Stimulated activated CD4-positive, alpha-beta T cell treated with anti-CD3 and anti-CD28 coated beads, Interleukin-4, amount 100 ng/mL, for 4 hours (primary cell): ENCODE measurements around the gene CPNE1.

ENCODE experiments used
- DNase-seq, 2 experiments: peaks; one replicate each; pipeline ENCODE4 v3.0.0-alpha.2; 2020

CPNE1 gene

GRCh38 chr20:35652641-35653429, 11.9 kb downstream of the CPNE1 start:
- no peak for DNase-seq

- DNase-seq, result no peak
These were observed 12.7 kb downstream of the CPNE1 start for GRCh38 chr20:35651958-35652357.

- DNase-seq, result no peak
These were observed 14.1 kb downstream of the CPNE1 start for GRCh38 chr20:35650632-35651031.

- DNase-seq, result no peak
These were observed 15.9 kb downstream of the CPNE1 start for GRCh38 chr20:35648836-35649235.

DNA sequence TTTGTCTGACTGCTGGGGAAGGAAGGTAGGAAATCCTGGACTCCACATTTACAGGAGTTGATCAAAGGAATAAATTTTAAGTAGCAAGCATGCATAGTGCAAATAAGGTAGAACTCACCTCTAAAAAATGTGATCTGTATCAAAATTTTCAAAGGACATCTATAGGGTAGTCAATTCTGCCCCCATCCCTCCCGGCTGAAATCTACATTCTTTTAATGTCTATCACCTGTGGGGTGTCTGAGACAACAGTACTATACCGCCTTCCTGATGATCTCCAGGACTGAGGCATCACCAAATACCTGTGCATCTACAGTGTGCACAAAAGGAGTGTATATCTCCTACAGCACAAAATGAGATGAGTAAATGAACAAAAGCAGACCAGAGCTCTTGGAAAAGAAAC, 19.9 kb downstream of the CPNE1 start:
- no peak for DNase-seq

DNA sequence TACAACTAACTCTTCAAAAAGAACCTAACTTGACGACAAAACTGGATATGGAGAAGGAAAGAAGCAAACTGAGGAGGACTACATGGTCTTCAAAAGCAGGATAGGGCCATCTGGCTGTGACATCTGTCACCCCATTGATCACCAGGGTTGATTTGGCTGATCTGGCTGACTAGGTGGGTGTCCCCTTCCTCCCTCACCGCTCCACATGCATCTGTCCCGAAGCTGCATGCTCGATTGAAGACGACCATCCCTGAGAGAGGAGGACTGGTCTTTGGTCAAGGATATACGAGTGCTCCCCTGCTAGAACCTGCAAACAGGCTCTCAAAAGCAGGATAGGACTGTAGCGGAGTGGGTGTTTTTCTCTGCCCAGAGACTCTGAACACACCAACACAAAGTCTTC, 21.7 kb downstream of the CPNE1 start:
- DNase-seq, result no peak

- DNase-seq, result no peak
These were observed 23.0 kb downstream of the CPNE1 start for GRCh38 chr20:35641743-35642142.

DNA sequence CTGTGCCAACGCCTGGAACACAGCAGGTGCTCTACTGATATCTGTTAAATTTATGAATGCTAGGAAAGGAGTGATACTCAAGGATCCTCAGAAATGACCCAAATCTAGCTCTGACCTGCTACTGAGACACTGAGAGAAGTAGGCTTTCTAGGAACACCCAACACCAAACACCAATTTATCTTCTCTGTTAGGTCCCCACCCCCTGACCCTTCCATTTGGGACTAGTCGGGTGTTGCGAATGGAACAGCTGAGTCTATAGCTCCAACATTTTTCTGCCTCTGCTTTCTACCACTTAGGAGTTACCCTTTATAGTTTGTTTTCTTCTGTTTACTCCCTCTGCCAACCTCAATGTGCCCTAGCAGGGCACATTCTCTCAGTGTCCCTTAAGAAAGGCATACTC, 24.0 kb downstream of the CPNE1 start:
- no peak for DNase-seq

- no peak for DNase-seq
These were observed 25.9 kb downstream of the CPNE1 start for GRCh38 chr20:35638751-35639150.

DNA sequence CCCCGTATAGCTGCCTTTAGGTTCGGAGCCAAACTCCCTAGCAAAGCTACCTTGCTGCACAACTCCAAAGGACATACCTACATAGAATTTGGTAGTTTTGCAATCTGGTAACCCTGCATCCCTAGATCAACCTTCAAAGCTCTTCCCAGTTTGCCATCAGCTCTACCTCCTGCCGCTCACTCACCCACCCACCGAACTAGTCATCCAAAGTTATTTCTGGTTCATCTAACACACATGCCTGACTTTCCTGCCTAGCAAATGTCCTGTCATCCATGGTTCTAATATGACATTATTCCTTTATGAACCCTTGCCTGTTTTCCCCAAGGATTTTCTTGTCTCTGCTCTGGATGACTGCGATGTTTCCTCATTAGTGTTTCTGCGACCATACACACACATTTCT, 27.4 kb downstream of the CPNE1 start:
- DNase-seq, result no peak

- no peak for DNase-seq
These were observed 28.6 kb downstream of the CPNE1 start for GRCh38 chr20:35636095-35636494.

GRCh38 chr20:35635652-35636051, 29.0 kb downstream of the CPNE1 start:
- no peak for DNase-seq

GRCh38 chr20:35632539-35633115, 32.1 kb downstream of the CPNE1 start:
- DNase-seq, result no peak

GRCh38 chr20:35630636-35631035, 34.1 kb downstream of the CPNE1 start:
- no peak for DNase-seq

DNA sequence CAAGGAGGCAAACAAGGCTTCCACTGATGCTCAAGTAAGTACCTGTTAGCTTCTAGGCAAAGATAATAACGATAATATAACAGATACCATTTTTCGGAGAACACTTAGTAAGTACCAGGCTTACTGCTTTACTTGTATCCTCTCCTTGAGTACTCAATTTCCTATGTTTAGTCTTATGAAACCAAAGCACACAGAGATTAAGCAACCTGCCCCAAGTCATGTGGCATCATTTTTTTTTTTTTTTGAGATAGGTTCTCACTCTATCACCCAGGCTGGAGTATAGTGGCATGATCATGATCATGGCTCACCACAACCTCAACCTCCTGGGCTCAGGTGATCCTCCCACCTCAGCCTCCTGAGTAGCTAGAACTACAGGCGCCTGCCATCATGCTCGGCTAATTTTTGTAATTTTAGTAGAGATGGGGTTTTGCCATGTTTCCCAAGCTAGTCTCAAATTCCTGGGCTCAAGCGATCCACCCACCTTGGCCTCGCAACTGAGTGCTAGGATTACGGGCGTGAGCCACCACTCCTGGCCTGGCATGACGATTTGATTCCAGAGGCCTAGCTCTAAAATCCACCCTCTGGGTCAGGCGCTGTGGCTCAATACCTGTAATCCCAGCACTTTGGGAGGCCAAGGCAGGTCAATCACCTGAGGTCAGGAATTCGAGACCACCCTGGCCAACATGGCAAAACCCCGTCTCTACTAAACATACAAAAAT, 35.1 kb downstream of the CPNE1 start:
- DNase-seq, result no peak

DNA sequence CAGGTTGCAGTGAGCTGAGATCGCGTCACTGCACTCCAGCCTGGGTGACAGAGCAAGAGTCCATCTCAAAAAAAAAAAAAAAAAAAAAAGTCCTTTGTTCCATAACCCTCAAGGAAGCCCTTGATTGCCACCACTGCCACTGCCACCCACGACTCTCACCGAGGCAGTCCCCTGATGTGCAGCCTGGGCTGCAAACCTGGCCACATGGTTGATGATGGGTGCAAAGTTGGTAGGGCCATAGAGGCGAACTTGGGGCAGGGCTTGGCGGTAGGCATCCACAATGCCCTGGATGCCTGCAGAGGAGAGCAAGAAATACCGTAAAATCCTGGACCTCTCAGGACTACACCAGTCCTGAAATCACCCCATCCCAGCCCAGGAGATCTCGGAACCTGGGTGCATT, 37.6 kb downstream of the CPNE1 start:
- no peak for DNase-seq

GRCh38 chr20:35626386-35627001, 38.2 kb downstream of the CPNE1 start:
- no peak for DNase-seq

GRCh38 chr20:35625584-35626385, 38.9 kb downstream of the CPNE1 start:
- DNase-seq, result no peak

DNA sequence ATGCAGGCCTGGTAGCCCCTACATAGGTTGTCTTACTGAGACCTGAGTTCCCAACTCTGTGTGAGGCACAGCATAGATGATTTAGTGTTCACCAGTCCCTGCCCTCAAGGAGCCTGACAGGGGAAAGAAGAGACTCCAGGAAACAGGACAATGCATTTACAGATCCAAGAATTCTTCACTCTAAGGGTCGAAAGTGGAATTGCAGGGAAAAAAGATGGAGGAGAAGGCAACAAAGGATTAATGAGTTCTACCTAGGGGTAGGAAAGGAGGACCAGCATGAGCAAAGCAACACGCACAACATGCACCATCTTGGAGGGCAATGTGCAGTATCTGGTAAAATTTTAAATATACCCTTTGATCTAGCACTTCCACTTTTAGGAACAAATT, 43.1 kb downstream of the CPNE1 start:
- DNase-seq, result no peak

- DNase-seq, result no peak
These were observed 43.7 kb downstream of the CPNE1 start for GRCh38 chr20:35620818-35621559.

DNA sequence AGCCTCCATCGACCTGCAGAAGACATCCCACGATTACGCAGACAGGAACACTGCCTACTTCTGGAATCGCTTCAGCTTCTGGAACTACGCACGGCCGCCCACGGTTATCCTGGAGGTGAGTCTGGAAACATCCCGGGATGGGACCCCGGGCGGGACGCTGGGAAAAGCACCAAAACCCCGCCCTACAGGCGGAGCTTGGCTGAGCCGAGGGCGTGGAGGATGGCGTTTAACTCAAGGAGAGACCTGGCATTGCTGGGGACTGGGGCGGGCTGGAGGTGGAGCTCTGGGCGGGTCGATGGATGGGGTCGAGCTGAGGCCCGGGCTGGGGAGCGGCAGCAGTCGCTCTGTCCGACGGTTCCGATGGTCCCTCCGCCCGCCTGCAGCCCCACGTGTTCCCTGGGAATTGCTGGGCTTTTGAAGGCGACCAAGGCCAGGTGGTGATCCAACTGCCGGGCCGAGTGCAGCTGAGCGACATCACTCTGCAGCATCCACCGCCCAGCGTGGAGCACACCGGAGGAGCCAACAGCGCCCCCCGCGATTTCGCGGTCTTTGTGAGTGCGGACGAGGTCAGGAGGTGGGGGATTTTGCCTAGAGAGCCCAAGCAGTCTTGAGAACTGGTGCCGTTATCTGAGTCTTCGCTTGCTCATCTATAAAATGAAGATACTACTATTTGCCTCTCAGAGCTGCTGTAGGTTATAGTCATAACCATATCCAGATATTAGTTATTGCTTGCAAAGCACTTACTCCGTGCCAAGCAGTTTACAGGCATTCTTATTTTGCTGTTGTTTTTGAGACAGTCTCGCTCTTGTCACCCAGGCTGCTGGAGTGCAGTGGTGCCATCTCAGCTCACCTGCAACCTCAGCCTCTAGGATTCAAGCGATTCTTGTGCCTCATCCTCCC, 45.3 kb downstream of the CPNE1 start:
- peak; percentile 70 to 74 for DNase-seq
